ENCODE results near the gene TPSAB1. TPM values are rescaled to one million over a fixed set of nuclear protein-coding genes. Genes with fewer than 3 reads are reported as not detected.

The TPSAB1 gene
- total RNA-seq, 1 experiment from 2014 or later: not detected

- TF ChIP-seq, protein P1, sequence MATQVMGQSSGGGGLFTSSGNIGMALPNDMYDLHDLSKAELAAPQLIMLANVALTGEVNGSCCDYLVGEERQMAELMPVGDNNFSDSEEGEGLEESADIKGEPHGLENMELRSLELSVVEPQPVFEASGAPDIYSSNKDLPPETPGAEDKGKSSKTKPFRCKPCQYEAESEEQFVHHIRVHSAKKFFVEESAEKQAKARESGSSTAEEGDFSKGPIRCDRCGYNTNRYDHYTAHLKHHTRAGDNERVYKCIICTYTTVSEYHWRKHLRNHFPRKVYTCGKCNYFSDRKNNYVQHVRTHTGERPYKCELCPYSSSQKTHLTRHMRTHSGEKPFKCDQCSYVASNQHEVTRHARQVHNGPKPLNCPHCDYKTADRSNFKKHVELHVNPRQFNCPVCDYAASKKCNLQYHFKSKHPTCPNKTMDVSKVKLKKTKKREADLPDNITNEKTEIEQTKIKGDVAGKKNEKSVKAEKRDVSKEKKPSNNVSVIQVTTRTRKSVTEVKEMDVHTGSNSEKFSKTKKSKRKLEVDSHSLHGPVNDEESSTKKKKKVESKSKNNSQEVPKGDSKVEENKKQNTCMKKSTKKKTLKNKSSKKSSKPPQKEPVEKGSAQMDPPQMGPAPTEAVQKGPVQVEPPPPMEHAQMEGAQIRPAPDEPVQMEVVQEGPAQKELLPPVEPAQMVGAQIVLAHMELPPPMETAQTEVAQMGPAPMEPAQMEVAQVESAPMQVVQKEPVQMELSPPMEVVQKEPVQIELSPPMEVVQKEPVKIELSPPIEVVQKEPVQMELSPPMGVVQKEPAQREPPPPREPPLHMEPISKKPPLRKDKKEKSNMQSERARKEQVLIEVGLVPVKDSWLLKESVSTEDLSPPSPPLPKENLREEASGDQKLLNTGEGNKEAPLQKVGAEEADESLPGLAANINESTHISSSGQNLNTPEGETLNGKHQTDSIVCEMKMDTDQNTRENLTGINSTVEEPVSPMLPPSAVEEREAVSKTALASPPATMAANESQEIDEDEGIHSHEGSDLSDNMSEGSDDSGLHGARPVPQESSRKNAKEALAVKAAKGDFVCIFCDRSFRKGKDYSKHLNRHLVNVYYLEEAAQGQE (IDR thresholded peaks at IDR 0.05; ENCODE audit: insufficient read depth in 1 of 2, low read depth in 2 of 2, low read length in 1 of 2): no peak
- TF ChIP-seq TCF7L2 (IDR thresholded peaks at IDR 0.05; ENCODE audit: low read depth, low read length) (no peak), SIN3A (IDR thresholded peaks at IDR 0.05; ENCODE audit: borderline replicate concordance, insufficient read depth, low read depth, low read length) (no peak), CTCF (IDR thresholded peaks at IDR 0.05) (no peak), POLR2AphosphoS5 (IDR thresholded peaks at IDR 0.05; ENCODE audit: low read depth, low read length) (no peak)
- intact Hi-C loops (cut with micrococcal nuclease; ENCODE audit: unreplicated experiment) (no loop called here), in situ Hi-C loops (cut with HindIII; ENCODE audit: low pct_unique_long_range_greater_than_20kb, low sequenced_read_pairs) (no loop called here)
- Histone ChIP-seq H3K36me3 (ENCODE audit: control insufficient read depth, insufficient read depth, low read length) (no peaks in the 10 kb centered on the region; the same call in 1 of the 2 replicates), H3K27me3 (ENCODE audit: control insufficient read depth, insufficient read depth, low read length) (no peaks in the 10 kb centered on the region), H3K27ac (ENCODE audit: low read length) (no peak overlapping the region), H3K4me1 (ENCODE audit: control insufficient read depth, insufficient read depth, low read length) (no peaks in the 10 kb centered on the region), H3K4me3 (ENCODE audit: low read depth in 2 of 2, low read length in 2 of 2) (no peak overlapping the region), H3K9me3 (ENCODE audit: control insufficient read depth, insufficient read depth, low read depth, low read length) (no peaks in the 10 kb centered on the region)
- ATAC-seq (no peak), DNase-seq (ENCODE audit: low read depth, low spot score) (no peak)
- ChIA-PET CTCF (no interaction called here), POLR2A (no interaction called here)
- no TSS peak for BruUV-seq (replicated peaks)
Measured at GRCh38 chr16:1206326-1206725, 34.2 kb upstream of the TPSAB1 start.

DNA sequence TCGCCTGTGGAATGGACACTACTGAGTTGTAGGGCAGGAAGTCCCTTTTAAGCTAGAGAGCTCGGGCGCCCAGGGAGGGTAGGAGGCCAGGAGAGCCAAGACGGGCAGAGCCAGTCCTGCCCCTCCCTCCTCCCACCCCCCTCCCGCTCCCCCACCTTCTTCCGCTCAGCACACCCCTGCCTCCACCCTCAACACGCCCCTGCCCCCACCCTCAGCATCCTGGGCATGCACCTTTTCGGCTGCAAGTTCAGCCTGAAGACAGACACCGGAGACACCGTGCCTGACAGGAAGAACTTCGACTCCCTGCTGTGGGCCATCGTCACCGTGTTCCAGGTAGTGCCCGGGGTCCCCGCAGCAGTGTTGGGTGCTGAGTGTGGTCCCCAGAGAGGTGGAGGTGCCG lies 33.7 kb upstream of the TPSAB1 start:
- BruUV-seq (replicated peaks): no TSS peak
- in situ Hi-C loops (cut with HindIII; ENCODE audit: low pct_unique_long_range_greater_than_20kb, low sequenced_read_pairs) (no loop called here), intact Hi-C loops (cut with micrococcal nuclease; ENCODE audit: unreplicated experiment) (no loop called here)
- Histone ChIP-seq H3K27me3 (ENCODE audit: control insufficient read depth, insufficient read depth, low read length) (no peaks in the 10 kb centered on the region), H3K9me3 (ENCODE audit: control insufficient read depth, insufficient read depth, low read depth, low read length) (no peaks in the 10 kb centered on the region), H3K36me3 (ENCODE audit: control insufficient read depth, insufficient read depth, low read length) (no peaks in the 10 kb centered on the region; the same call in 1 of the 2 replicates), H3K4me3 (ENCODE audit: low read depth in 2 of 2, low read length in 2 of 2) (no peak overlapping the region), H3K27ac (ENCODE audit: low read length) (no peak overlapping the region), H3K4me1 (ENCODE audit: control insufficient read depth, insufficient read depth, low read length) (no peaks in the 10 kb centered on the region)
- CTCF ChIA-PET: no interaction called here
- ATAC-seq (no peak), DNase-seq (ENCODE audit: low read depth, low spot score) (no peak)
- POLR2A ChIA-PET: no interaction called here
- TF ChIP-seq CTCF (IDR thresholded peaks at IDR 0.05) (no peak), SIN3A (IDR thresholded peaks at IDR 0.05; ENCODE audit: borderline replicate concordance, insufficient read depth, low read depth, low read length) (no peak), POLR2AphosphoS5 (IDR thresholded peaks at IDR 0.05; ENCODE audit: low read depth, low read length) (no peak), TCF7L2 (IDR thresholded peaks at IDR 0.05; ENCODE audit: low read depth, low read length) (no peak)
- TF ChIP-seq, protein P1 (IDR thresholded peaks at IDR 0.05; ENCODE audit: insufficient read depth in 1 of 2, low read depth in 2 of 2, low read length in 1 of 2): no peak
